Measurements from ENCODE around the gene ZBED5.

DNA sequence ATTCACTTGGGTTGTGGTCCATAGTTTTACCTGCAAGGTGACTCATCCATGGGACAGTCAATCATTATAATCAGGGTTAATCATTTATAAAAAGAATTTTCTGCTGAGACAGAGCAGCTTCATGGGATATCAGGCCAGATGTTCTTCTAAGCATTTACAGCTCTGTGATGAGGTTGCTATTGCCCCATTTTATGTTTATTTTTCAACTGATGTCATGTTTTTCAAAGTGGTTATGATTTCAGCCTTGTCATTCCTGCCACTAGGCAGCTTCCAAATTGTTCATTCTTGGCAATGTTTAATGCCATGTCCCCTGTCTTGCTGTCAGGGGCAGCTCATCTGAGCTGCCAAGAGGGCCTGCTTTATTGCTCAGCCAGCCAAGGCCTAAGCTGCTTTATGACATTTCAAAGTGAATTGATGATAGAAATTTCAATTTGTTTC lies 35.9 kb upstream of the ZBED5 start:
- TF ChIP-seq, protein P1, sequence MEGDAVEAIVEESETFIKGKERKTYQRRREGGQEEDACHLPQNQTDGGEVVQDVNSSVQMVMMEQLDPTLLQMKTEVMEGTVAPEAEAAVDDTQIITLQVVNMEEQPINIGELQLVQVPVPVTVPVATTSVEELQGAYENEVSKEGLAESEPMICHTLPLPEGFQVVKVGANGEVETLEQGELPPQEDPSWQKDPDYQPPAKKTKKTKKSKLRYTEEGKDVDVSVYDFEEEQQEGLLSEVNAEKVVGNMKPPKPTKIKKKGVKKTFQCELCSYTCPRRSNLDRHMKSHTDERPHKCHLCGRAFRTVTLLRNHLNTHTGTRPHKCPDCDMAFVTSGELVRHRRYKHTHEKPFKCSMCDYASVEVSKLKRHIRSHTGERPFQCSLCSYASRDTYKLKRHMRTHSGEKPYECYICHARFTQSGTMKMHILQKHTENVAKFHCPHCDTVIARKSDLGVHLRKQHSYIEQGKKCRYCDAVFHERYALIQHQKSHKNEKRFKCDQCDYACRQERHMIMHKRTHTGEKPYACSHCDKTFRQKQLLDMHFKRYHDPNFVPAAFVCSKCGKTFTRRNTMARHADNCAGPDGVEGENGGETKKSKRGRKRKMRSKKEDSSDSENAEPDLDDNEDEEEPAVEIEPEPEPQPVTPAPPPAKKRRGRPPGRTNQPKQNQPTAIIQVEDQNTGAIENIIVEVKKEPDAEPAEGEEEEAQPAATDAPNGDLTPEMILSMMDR (conservative IDR thresholded peaks at IDR 0.05; ENCODE audit: low read depth, low read length), result no peak
- no peak for TF ChIP-seq EZH2 (IDR thresholded peaks at IDR 0.05; ENCODE audit: borderline replicate concordance, low read depth, low read length, poor library complexity, severe bottlenecking)

Measured in A673 (cell line).